ENCODE measurements around the gene SEM1.

Gene SEM1

GRCh38 chr7:96685353-96685752 is 24.3 kb downstream of the SEM1 start:
- Histone ChIP-seq H3K4me1 (ENCODE audit: control insufficient read depth, insufficient read depth, low read length) (no peaks in the 10 kb centered on the region), H3K36me3 (ENCODE audit: control insufficient read depth in 2 of 2, insufficient read depth in 2 of 2, low read length in 2 of 2) (no peaks in the 10 kb centered on the region), H3K9ac (ENCODE audit: low read length in 2 of 2) (no peak overlapping the region), H3K4me3 (ENCODE audit: low read length in 2 of 2) (no peak overlapping the region), H3K9me3 (ENCODE audit: control insufficient read depth in 2 of 2, low read length in 2 of 2) (no peaks in the 10 kb centered on the region), H3K27ac (ENCODE audit: low read length) (no peak overlapping the region), H3K27me3 (ENCODE audit: control insufficient read depth in 1 of 2, insufficient read depth in 2 of 2, low read length in 2 of 2) (no peaks in the 10 kb centered on the region)

DNA sequence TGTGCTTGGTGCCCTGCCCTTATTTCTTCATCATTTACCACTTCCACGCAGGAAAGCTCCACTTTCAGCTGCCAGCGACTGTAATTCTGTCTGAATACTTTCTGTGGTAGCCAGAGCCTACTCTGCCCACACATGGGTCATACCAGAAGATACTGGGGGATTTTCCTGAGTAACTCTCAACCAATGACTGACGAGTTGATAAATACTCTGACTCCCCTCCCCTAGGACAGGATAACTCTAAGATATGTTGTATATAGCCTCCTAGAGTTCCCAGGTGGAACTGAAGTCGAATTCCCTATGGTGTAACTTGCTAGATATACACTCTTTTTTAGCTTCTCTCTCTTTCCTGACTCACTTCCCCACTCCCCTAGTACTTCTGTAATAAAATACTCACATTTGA is 29.8 kb downstream of the SEM1 start:
- no peaks in the 10 kb centered on the region for H3K27me3 ChIP-seq (ENCODE audit: control insufficient read depth in 1 of 2, insufficient read depth in 2 of 2, low read length in 2 of 2)
- H3K36me3 ChIP-seq (ENCODE audit: control insufficient read depth in 2 of 2, insufficient read depth in 2 of 2, low read length in 2 of 2) = no peaks in the 10 kb centered on the region
- no peak overlapping the region for H3K27ac ChIP-seq (ENCODE audit: low read length)
- no peak overlapping the region for H3K4me3 ChIP-seq (ENCODE audit: low read length in 2 of 2)
- H3K9me3 ChIP-seq (ENCODE audit: control insufficient read depth in 2 of 2, low read length in 2 of 2) = no peaks in the 10 kb centered on the region
- H3K4me1 ChIP-seq (ENCODE audit: control insufficient read depth, insufficient read depth, low read length) = no peaks in the 10 kb centered on the region
- no peak overlapping the region for H3K9ac ChIP-seq (ENCODE audit: low read length in 2 of 2)

- peaks cover 6 to 7% of the 10 kb centered on the region in 2 donors for H3K36me3 ChIP-seq (ENCODE audit: control insufficient read depth in 2 of 2, insufficient read depth in 2 of 2, low read length in 2 of 2)
- H3K27me3 ChIP-seq (ENCODE audit: control insufficient read depth in 1 of 2, insufficient read depth in 2 of 2, low read length in 2 of 2) = no peaks in the 10 kb centered on the region
- H3K4me3 ChIP-seq (ENCODE audit: low read length in 2 of 2) = no peak overlapping the region
- H3K4me1 ChIP-seq (ENCODE audit: control insufficient read depth, insufficient read depth, low read length) = no peaks in the 10 kb centered on the region
- H3K9ac ChIP-seq (ENCODE audit: low read length in 2 of 2) = no peak overlapping the region
- no peaks in the 10 kb centered on the region for H3K9me3 ChIP-seq (ENCODE audit: control insufficient read depth in 2 of 2, low read length in 2 of 2)
- no peak overlapping the region for H3K27ac ChIP-seq (ENCODE audit: low read length)
Measured at GRCh38 chr7:96676919-96677318, 32.7 kb downstream of the SEM1 start.

GRCh38 chr7:96675548-96675947 is 34.1 kb downstream of the SEM1 start:
- H3K4me3 ChIP-seq (ENCODE audit: low read length in 2 of 2) = no peak overlapping the region
- no peaks in the 10 kb centered on the region for H3K27me3 ChIP-seq (ENCODE audit: control insufficient read depth in 1 of 2, insufficient read depth in 2 of 2, low read length in 2 of 2)
- H3K36me3 ChIP-seq (ENCODE audit: control insufficient read depth in 2 of 2, insufficient read depth in 2 of 2, low read length in 2 of 2) = peaks cover 6 to 9% of the 10 kb centered on the region in 2 donors
- no peak overlapping the region for H3K9ac ChIP-seq (ENCODE audit: low read length in 2 of 2)
- no peak overlapping the region for H3K27ac ChIP-seq (ENCODE audit: low read length)
- no peaks in the 10 kb centered on the region for H3K9me3 ChIP-seq (ENCODE audit: control insufficient read depth in 2 of 2, low read length in 2 of 2)
- no peaks in the 10 kb centered on the region for H3K4me1 ChIP-seq (ENCODE audit: control insufficient read depth, insufficient read depth, low read length)

- H3K9ac ChIP-seq (ENCODE audit: low read length in 2 of 2) = no peak overlapping the region
- no peaks in the 10 kb centered on the region for H3K27me3 ChIP-seq (ENCODE audit: control insufficient read depth in 1 of 2, insufficient read depth in 2 of 2, low read length in 2 of 2)
- no peak overlapping the region for H3K4me3 ChIP-seq (ENCODE audit: low read length in 2 of 2)
- H3K4me1 ChIP-seq (ENCODE audit: control insufficient read depth, insufficient read depth, low read length) = no peaks in the 10 kb centered on the region
- peaks cover 6 to 9% of the 10 kb centered on the region in 2 donors for H3K36me3 ChIP-seq (ENCODE audit: control insufficient read depth in 2 of 2, insufficient read depth in 2 of 2, low read length in 2 of 2)
- H3K27ac ChIP-seq (ENCODE audit: low read length) = no peak overlapping the region
- H3K9me3 ChIP-seq (ENCODE audit: control insufficient read depth in 2 of 2, low read length in 2 of 2) = no peaks in the 10 kb centered on the region
Measured at GRCh38 chr7:96674565-96674964, 35.1 kb downstream of the SEM1 start.

GRCh38 chr7:96671854-96672253 is 37.8 kb downstream of the SEM1 start:
- H3K4me1 ChIP-seq (ENCODE audit: control insufficient read depth, insufficient read depth, low read length) = no peaks in the 10 kb centered on the region
- no peak overlapping the region for H3K27ac ChIP-seq (ENCODE audit: low read length)
- no peaks in the 10 kb centered on the region for H3K27me3 ChIP-seq (ENCODE audit: control insufficient read depth in 1 of 2, insufficient read depth in 2 of 2, low read length in 2 of 2)
- no peak overlapping the region for H3K9ac ChIP-seq (ENCODE audit: low read length in 2 of 2)
- H3K9me3 ChIP-seq (ENCODE audit: control insufficient read depth in 2 of 2, low read length in 2 of 2) = no peaks in the 10 kb centered on the region
- peaks cover 6 to 9% of the 10 kb centered on the region in 2 donors for H3K36me3 ChIP-seq (ENCODE audit: control insufficient read depth in 2 of 2, insufficient read depth in 2 of 2, low read length in 2 of 2)
- H3K4me3 ChIP-seq (ENCODE audit: low read length in 2 of 2) = no peak overlapping the region

DNA sequence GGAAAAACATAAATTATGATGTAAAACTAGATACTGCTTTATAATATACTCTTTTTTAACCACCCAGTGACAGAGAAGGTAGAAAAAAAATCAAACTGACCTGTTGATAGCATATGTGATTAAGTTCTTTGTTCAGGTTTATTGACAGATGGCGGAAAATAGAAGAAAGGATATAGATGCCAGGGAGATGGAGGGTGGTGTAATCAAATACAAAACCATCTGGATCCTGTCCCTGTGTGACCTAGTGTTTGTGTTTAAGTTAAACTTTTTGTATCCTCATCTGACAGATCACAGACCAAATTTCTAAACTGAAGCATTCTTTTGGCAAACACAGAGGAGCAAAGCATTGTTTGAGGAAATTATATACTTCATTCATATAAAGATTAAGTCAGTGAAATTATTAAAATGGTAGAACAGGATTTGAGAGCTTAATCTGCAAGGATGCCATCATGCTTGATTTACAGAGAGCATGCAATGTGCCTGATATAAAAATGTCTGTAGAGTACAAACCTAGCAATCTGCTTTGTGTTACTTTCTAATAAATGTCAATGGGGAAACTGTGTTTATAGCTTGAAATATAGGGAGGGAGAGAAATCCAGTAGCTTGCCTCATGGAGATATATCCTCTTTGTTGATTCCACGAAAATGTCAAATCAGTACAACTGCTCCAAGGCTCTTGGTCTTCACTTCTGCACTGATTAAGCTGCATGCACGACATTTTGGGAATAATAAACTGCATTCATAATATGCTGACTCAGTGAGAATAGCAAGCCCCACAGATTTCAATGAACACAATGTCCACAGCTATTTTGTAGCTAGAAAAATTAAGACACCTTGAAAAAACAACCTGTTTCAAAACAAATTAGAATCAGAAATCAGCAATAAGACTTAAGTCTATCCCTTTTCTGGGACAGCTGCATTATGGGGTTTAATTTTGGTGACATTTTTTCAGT is 39.0 kb downstream of the SEM1 start:
- Histone ChIP-seq H3K27ac (ENCODE audit: low read length) (no peak overlapping the region), H3K9ac (ENCODE audit: low read length in 2 of 2) (no peak overlapping the region), H3K9me3 (ENCODE audit: control insufficient read depth in 2 of 2, low read length in 2 of 2) (no peaks in the 10 kb centered on the region), H3K36me3 (ENCODE audit: control insufficient read depth in 2 of 2, insufficient read depth in 2 of 2, low read length in 2 of 2) (peaks cover 9 to 10% of the 10 kb centered on the region in 2 donors), H3K4me3 (ENCODE audit: low read length in 2 of 2) (no peak overlapping the region), H3K27me3 (ENCODE audit: control insufficient read depth in 1 of 2, insufficient read depth in 2 of 2, low read length in 2 of 2) (no peaks in the 10 kb centered on the region), H3K4me1 (ENCODE audit: control insufficient read depth, insufficient read depth, low read length) (no peaks in the 10 kb centered on the region)

- H3K9me3 ChIP-seq (ENCODE audit: control insufficient read depth in 2 of 2, low read length in 2 of 2) = no peaks in the 10 kb centered on the region
Measured at GRCh38 chr7:96669812-96670211, 39.8 kb downstream of the SEM1 start.

DNA sequence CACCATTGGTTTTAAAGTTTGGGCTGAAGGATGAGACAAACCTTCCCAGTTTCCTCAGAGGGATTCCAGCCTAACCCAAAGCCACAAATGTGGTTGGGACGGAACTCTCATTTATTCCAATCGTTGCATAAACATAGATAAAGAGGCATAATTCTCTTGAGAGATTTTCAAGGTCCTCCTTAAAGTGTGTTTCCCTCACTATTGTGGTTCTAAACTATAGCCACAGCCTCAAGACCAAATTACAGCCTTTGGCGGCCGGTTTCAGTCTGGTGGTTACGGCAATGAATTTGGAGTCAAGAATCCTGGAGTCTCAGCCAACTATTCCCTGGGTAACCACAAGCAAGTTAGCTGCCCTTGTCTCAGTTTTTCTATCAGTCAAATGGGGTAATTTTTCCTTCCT is 42.6 kb downstream of the SEM1 start:
- Histone ChIP-seq H3K9me3 (ENCODE audit: control insufficient read depth in 2 of 2, low read length in 2 of 2) (no peaks in the 10 kb centered on the region), H3K27me3 (ENCODE audit: control insufficient read depth in 1 of 2, insufficient read depth in 2 of 2, low read length in 2 of 2) (no peaks in the 10 kb centered on the region), H3K36me3 (ENCODE audit: control insufficient read depth in 2 of 2, insufficient read depth in 2 of 2, low read length in 2 of 2) (peaks cover 3 to 12% of the 10 kb centered on the region in 2 donors), H3K27ac (ENCODE audit: low read length) (no peak overlapping the region), H3K4me3 (ENCODE audit: low read length in 2 of 2) (no peak overlapping the region), H3K4me1 (ENCODE audit: control insufficient read depth, insufficient read depth, low read length) (no peaks in the 10 kb centered on the region), H3K9ac (ENCODE audit: low read length in 2 of 2) (no peak overlapping the region)

More at GRCh38 chr7:96669812-96670211, 39.8 kb downstream of the SEM1 start:
- H3K27ac ChIP-seq (ENCODE audit: low read length) = no peak overlapping the region
- H3K9ac ChIP-seq (ENCODE audit: low read length in 2 of 2) = no peak overlapping the region
- H3K4me3 ChIP-seq (ENCODE audit: low read length in 2 of 2) = no peak overlapping the region
- H3K4me1 ChIP-seq (ENCODE audit: control insufficient read depth, insufficient read depth, low read length) = no peaks in the 10 kb centered on the region
- H3K36me3 ChIP-seq (ENCODE audit: control insufficient read depth in 2 of 2, insufficient read depth in 2 of 2, low read length in 2 of 2) = peaks cover 9 to 12% of the 10 kb centered on the region in 2 donors
- H3K27me3 ChIP-seq (ENCODE audit: control insufficient read depth in 1 of 2, insufficient read depth in 2 of 2, low read length in 2 of 2) = no peaks in the 10 kb centered on the region

- H3K27ac ChIP-seq (ENCODE audit: low read length) = no peak overlapping the region
- H3K4me3 ChIP-seq (ENCODE audit: low read length in 2 of 2) = no peak overlapping the region
- H3K27me3 ChIP-seq (ENCODE audit: control insufficient read depth in 1 of 2, insufficient read depth in 2 of 2, low read length in 2 of 2) = no peaks in the 10 kb centered on the region
- H3K9me3 ChIP-seq (ENCODE audit: control insufficient read depth in 2 of 2, low read length in 2 of 2) = no peaks in the 10 kb centered on the region
- no peaks in the 10 kb centered on the region for H3K4me1 ChIP-seq (ENCODE audit: control insufficient read depth, insufficient read depth, low read length)
- no peak overlapping the region for H3K9ac ChIP-seq (ENCODE audit: low read length in 2 of 2)
- peaks cover 0 to 12% of the 10 kb centered on the region in 2 donors for H3K36me3 ChIP-seq (ENCODE audit: control insufficient read depth in 2 of 2, insufficient read depth in 2 of 2, low read length in 2 of 2)
Measured at GRCh38 chr7:96665689-96666088, 44.0 kb downstream of the SEM1 start.

DNA sequence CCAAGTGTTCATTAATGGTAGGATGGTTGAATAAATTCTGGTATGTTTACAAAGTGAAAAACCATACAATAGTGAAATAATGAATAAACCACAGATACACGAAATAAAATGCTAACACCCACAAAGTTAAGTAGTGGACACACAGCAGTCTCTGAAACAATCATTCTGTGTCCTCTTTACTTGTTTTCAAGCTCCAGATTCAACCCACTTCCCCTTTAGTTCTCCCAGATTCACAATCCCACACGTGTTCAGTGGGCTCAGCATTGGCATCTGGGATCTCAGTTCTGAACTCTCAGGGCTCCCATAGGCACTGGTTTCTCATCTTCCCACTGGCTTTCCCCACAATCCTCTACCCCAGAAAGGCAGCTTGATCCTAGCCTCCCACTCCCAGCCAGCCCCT is 44.9 kb downstream of the SEM1 start:
- H3K27ac ChIP-seq (ENCODE audit: low read length) = no peak overlapping the region

More for the DNA sequence above, 44.9 kb downstream of the SEM1 start:
- no peaks in the 10 kb centered on the region for H3K4me1 ChIP-seq (ENCODE audit: control insufficient read depth, insufficient read depth, low read length)
- no peak overlapping the region for H3K4me3 ChIP-seq (ENCODE audit: low read length in 2 of 2)
- peaks cover 0 to 12% of the 10 kb centered on the region in 2 donors for H3K36me3 ChIP-seq (ENCODE audit: control insufficient read depth in 2 of 2, insufficient read depth in 2 of 2, low read length in 2 of 2)
- H3K9ac ChIP-seq (ENCODE audit: low read length in 2 of 2) = no peak overlapping the region
- H3K9me3 ChIP-seq (ENCODE audit: control insufficient read depth in 2 of 2, low read length in 2 of 2) = no peaks in the 10 kb centered on the region
- H3K27me3 ChIP-seq (ENCODE audit: control insufficient read depth in 1 of 2, insufficient read depth in 2 of 2, low read length in 2 of 2) = no peaks in the 10 kb centered on the region

All from stomach smooth muscle (tissue), 2 donors.